Stimulated activated CD4-positive, alpha-beta T cell treated with anti-CD3 and anti-CD28 coated beads, Interleukin-2, amount 100 ng/mL, for 24 hours (primary cell): ENCODE measurements around the gene LDLRAD2.

Source experiments
- DNase-seq, 2 donors: peaks; one replicate each; pipeline ENCODE4 v3.0.0-alpha.2; 2020

Gene LDLRAD2

DNA sequence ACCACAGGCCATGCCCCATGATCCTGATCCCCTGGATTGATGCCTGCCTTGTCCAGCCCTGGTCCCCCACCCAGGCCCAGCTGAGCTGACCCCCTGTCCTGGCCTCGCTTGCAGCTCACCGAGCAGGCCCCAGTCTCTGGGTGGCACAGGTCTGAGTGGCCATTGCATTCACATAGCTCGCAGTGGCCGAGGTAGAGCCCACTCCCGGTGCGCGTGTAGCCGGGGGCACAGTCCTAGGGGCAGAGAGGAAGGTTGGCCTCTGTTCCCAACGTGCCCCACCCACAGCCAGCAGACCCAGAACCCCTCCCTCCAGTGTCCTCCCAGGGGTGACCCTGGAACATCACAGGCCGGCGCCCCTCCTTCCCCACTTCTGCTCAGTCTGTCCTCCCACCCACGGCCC is 51.9 kb downstream of the LDLRAD2 start:
- DNase-seq, result no peak

DNA sequence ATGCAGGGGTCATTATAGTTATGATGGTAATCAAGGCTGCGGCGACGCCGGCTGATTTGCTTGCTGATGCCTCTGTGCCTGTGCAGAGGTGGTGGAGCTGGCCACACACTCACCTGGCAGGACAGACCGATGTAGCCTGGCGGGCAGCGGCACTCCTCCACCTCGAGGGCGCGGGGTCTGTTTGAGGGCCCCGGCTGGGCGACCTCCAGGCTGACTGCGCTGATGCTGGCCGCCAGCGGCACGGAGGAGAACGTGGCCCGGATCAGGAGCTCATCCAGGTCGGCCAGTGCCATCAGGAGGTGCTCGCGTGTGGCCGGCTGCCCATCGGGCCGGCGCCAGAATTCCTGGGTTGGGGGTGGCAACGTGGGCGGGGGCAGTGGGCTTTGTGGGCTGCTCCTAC is 52.7 kb downstream of the LDLRAD2 start:
- DNase-seq, result no peak

DNA sequence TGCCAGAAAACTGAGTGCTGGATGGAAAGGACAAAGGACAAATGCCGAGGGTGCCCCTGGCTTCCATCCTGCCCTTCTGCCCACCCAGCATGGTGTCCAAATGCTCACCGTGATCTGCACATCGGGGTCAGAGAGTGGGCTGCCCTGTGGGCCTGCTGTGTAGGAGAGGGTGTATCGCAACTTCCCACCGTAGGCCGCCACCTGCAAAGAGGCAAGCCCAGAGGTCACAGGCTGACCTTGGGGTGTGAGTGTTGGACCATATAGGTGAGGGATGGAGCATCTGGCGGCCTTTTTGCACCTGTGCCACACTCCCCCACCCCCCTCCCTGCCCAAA is 53.5 kb downstream of the LDLRAD2 start:
- no peak for DNase-seq

DNA sequence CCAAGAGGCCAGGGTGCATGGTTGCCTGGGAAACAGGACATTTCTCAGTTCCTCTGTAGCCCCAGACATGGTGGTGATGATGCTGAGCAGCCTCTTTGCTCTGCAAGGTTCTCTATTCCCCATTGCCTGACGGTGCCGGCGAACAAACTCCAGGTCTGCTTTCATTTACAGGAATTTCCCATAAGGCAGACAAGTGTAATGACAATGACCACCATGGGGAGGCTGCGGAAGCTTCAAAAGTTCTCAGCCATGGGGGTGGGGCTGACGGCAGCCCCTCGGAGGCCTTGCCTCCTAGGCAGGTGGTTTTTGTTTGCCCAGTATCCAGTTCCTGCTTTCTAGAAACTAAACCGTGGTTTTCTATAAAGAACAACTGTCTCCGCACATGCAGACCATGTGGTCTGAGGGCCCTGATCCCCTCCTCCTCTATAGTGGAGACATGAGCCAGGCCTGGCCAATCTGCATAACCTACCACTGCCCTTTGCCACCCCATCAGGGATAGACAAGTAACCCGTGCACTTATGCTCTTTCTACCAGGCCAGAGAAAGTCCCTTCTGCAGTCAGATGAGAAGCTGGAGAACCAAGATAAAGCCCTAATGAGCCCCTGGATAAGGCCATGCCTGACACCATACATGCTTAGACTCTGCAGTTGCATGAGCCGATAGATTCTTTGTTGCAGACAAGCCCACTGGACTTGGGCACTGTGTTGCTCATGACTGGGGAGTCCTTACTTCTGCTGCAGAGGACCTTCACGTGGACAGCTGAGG is 54.1 kb downstream of the LDLRAD2 start:
- no peak for DNase-seq

DNA sequence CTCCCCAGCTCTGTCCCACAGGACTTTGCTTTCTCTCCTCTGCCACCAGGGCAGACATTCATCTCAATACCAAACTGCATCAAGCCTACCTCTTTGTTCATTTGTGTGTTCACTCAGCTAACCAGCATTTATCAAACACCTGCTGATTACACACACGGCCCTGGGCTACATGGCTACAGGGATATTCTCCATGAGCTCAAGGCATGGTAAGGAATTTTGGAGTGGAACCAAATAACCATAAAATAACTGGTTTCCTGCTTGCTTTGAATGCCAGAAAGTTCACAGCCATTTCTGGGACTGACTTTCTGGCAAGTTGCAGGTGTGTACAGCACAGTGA is 54.6 kb downstream of the LDLRAD2 start:
- no peak for DNase-seq

DNA sequence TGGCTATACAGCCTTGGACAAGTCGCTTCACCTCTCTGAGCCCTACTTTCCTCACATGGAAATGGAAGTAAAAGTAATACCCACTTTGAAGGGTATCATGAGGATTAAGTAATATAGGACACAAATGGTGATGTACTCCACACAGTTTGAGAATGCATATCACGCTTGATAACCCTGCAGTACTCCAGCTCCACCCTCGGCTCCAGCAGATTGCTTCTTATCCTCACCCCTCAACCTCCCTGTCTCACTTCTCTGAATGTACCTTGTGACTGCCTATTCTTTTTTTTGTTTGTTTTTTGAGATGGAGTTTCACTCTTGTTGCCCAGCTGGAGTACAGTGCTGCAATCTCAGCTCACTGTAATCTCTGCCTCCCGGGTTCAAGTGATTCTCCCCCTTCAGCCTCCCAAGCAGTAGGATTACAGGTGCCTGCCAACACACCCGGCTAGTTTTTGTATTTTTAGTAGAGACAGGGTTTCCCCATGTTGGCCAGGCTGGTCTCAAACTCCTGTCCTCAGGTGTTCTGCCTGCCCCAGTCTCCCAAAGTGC is 55.5 kb downstream of the LDLRAD2 start:
- DNase-seq, result no peak

DNA sequence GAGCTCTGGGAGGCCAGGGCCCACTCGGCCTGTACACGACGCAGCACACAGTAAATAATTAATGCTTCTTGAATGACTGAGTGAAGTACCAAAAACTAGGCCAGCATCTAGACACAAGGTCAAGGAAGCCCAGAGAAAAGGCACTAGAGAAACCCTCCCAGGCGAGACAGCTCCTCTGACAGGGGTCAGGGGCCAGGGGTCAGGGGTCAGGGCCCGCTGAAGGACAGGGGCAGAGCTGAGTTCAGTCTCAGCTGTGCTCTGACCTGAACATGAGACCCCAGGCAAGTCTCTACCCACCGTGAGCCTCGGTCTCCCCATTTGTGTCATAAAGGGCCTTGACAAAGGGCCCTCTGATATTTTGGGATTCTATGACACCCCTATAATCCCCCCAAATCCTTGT is 56.4 kb downstream of the LDLRAD2 start:
- DNase-seq, result no peak

DNA sequence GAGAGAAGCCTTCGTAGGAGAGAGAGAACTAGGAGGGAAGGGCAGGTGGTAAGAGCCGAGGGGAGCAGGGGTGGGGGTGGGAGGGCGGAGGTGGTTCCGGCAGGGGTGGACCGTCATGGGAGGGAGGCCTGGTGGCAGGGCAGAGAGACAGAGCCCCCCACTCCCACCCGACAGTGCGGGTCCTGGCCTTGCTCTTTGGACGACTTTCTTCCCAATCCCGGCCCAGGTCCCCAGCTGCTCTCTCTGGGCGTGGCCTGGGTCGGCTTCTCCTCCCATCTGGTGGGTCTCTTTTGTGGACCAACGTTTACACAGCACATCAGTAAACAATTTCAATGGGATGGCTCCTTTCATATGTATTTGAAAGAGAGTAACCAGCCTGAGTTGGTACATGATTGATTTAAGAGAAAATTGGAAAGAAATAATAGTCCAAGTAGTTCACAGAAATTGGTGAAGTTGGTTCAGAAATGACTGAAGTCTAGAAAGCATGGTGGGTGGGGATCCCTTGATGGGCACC is 56.9 kb downstream of the LDLRAD2 start:
- no peak for DNase-seq

DNA sequence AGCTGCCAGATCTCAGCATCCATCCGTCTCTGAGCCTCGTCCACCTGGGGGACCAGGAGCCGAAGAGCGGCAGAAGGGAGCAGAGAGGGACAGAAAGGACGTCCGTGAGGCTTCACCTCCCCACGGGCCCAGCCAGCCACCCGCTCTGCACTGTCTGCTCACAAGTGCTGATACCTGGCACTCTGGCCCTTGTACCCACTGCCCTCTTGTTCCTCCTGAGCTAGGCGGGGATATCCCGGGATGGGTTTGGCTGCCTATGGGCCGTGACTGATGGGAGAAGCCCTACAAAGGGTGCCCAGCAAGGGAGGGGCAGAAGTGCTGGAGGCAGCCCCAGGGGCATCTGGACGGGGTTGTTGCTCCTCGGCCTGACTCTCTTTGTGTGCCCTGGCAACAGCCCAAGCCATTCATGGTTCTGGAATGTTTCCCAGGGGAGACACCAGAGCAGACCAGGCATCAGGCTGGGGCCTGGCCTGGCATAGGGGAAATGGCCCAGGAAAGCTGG is 57.6 kb downstream of the LDLRAD2 start:
- no peak for DNase-seq

DNA sequence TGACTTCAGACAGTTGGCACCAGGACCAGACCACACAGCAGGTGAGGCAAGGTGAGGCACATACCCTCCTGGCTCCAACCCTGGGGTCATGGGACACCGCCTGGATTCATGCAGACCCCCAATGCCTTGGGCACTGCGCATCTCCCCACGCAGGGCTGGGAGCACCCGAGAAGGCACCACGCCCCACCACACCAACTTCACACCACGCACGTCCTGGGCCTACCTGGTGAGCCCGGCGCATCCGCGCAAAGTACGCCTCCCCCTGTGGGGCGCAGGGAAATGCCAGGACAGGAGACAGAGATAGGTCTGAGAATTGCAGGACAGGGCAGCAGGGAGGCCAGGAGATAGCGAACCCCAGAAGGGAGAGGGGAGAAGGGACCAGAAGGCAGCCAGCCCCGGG is 58.5 kb downstream of the LDLRAD2 start:
- no peak for DNase-seq

DNA sequence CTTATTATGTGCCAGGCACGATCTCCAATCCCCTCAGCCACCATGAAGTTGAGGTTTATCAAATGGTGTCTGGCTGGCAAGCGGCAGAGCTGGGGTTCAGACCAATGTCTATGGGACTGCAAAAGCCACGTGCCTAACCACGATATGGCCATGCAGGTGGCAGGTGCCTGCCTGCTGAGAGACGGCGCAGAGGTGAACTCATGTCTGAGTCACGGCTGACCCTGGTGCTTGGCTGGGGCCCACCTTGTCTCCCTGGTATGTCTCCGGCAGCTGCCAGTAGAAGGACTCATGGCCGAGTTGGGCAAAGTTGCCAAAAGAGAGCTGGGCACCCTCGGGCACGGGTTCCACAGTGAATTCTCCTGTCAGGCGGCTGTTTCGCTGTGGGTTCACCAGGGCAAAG is 59.9 kb downstream of the LDLRAD2 start:
- no peak for DNase-seq

DNA sequence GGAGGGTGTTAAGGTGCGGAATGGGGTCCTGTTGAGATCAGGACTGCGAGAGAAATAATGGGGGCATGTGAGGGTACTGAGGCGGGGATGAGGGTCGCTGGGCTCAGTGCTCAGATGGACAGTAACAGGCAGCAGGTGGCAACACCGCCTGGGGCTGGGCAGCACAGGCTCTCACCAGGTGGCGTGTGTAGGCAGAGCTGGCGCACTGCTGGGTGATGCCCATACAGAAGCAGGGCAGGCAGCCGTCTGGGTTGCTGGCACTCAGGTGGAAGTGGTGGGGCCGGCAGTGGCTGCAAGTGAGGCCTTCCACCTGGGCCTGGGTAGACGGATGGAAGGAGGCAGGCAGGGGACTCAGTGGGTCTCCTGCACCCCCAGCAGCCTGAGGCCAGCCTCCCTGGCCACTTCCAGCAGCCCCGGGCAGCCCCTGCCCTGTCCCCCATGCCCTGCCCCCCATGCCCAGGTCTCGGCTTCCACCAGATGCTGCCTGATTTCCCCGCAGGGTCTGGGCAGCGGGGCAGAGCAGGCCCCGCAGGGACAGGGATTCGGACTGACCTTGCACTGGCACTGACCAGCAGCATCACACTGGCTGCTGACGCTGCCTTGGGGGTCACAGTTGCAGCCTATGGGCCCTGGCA is 60.5 kb downstream of the LDLRAD2 start:
- DNase-seq, result no peak

DNA sequence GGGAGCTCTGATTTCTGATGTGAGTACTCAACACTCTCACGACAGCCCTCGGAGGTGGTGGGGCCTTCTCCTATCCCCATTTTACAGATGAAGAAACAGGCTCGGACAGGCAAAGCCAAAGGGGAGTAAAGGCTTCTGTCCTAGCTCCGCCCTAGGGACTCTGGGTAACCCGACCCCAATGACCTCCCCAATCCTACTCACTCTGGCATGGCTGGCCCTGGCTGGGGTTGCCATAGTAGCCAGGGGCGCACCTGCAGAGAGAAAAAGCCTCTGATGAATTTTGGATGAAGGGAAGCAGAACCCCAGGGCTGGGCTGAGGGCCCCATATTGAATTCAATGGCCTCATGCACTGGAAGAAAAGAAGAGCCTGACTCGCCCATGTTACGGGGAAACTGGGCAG is 61.1 kb downstream of the LDLRAD2 start:
- no peak for DNase-seq

DNA sequence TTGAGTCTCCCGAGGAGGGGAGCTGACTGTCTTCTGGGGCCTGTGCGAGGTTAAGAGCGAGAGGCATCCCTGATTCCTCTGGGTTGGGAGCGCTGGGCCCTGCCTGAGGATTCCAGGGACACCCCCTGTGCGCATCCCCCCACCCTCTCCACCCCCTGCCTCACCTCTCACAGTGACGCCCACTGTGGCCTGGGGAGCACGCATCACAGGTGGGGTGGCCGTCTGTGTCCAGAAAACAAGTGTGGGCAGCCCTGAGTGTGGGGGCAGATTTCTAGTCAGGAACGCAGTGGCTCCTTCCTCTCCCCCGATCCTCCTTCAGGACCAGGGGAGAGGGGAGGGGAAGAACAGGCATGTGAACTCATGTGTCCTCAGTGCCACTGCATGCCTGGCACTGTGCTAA is 61.7 kb downstream of the LDLRAD2 start:
- DNase-seq, result no peak

DNA sequence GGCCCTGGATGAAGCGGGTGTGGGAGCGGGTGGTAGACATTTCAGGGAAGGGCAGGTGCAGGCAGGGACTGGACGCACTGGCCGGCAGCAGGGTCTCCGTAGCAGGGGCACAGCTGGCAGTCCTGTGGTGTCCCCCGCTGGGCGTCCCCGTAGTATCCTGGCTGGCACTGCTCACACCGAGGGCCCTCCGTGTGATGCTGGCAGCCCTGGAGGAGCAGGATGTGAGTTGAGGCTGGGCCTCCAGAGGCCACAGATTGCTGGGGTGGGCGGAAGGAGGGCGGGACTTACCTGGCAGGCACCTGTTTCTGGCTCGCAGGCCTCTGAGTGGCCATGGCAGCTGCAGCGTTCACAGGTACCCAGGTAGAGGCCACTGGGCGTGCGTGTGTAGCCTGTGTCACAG is 62.3 kb downstream of the LDLRAD2 start:
- no peak for DNase-seq
